ENCODE results near the gene PON3. TPM values are rescaled to one million over a fixed set of nuclear protein-coding genes. Genes with fewer than 3 reads are reported as not detected.
A peak's percentile ranks its signal among the peaks of the same experiment; 100 is the strongest.

The PON3 gene
- polyA plus RNA-seq, 2 of the 4 experiments (the other 2 are of a cell fraction), result 48.7 to 142 TPM

DNA sequence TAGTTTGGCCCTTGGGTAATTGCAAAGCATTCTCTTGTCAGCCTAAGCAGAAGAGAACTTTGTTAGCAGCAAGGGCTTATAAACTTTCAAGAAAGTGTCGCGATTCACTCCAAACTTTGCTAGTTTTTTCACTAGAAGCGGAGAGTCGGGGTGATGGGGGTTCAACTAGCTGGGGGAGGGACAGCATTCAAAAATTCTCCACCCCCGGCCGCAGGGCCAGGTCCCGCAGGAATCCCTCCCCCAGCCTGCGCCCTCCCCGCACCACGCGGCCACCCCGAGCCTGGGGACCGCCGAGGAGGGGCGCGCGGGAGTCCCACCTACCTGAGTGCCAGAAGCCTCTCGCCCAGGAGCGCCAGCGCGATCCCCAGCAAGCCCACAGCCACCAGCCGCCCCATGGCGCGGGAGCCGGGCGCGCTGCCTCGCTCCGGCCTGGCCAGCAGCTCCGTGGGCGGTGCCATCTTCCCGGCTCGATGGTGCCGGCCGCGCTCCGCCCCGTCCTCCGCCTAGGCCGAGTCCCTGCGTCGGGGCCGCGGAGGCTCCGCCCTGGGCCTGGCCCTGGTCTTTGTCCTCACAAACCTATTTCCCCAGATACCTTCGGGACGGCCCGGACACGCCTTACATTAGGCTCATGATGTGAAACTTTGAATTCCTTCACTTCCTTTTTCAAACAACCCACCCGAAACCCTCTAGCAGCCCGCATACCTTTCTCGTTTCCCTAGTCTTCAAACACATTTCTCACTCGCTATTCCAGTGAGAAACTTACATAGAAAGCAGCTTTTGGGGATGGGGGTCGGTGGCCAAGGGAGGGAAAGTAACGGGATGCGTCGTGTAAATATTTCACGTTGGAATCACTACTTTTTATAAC lies 38.6 kb upstream of the PON3 start, which contains the start of gene PON2 (continued):
- TF ChIP-seq, protein P1, sequence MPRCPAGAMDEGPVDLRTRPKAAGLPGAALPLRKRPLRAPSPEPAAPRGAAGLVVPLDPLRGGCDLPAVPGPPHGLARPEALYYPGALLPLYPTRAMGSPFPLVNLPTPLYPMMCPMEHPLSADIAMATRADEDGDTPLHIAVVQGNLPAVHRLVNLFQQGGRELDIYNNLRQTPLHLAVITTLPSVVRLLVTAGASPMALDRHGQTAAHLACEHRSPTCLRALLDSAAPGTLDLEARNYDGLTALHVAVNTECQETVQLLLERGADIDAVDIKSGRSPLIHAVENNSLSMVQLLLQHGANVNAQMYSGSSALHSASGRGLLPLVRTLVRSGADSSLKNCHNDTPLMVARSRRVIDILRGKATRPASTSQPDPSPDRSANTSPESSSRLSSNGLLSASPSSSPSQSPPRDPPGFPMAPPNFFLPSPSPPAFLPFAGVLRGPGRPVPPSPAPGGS (IDR thresholded peaks at IDR 0.05), result peak; percentile 79; the same call in 1 of the 3 replicates
- TF ChIP-seq PHF8 (IDR thresholded peaks at IDR 0.05; ENCODE audit: borderline replicate concordance, low read depth) (peak; percentile 86; the same call in 1 of the 2 replicates), HEYL (CRISPR knock-in tag; IDR thresholded peaks at IDR 0.05) (no peak)

DNA sequence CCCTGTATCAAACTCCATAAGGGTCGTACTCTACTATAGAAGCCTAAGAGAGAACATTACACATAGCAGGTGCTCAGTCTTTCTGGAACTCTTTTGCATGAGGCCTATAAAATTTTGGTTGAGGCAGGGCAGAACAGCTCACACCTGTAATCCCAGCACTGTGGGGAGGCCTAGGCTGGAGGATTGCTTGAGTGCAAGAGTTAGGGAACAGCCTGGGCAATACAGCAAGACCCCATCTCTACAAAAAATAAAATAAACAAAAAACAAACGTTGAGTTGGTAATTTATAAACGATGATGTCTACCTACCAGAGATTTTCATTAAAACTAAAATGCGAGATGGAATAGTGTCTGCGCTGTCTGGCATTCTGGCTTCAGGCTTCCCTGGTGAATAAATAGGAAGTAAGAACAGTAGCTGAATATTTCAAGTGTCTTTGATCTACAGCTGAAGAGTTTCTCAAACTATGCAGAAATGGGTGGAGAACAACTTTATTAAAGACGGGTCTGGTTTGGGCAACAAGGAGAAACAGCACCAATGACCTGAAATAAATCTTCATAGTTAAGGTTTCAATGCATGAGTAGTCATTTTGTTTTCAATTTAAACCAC lies 37.9 kb upstream of the PON3 start:
- ChIA-PET CTCF (interaction anchor here (0.9 to 3.5 kb wide), 7 partner anchors 9 to 256 kb away, joined by 3 to 32 read pairs (median 4); partner anchors contain the start of gene PON3), POLR2A (interaction anchor here (0.7 to 3.0 kb wide), 10 partner anchors 8 to 67 kb away, joined by 3 to 20 read pairs (median 5); partner anchors contain the start of gene PON3)
- Histone ChIP-seq H3K4me1 (peaks cover 78% of the 10 kb centered on the region), H3K4me2 (peak overlapping the region; percentile 90), H3K27ac (peak overlapping the region; percentile 96 to 98), H3K4me3 (peak overlapping the region; percentile 65), H3K9me3 (no peaks in the 10 kb centered on the region)
- WGBS (ENCODE audit: missing lambda C conversion rate), result 7% methylated on average over 6 of the region's 6 CpGs
- FAIRE-seq, result no peak
- no peak for ATAC-seq
- TF ChIP-seq, protein P2, sequence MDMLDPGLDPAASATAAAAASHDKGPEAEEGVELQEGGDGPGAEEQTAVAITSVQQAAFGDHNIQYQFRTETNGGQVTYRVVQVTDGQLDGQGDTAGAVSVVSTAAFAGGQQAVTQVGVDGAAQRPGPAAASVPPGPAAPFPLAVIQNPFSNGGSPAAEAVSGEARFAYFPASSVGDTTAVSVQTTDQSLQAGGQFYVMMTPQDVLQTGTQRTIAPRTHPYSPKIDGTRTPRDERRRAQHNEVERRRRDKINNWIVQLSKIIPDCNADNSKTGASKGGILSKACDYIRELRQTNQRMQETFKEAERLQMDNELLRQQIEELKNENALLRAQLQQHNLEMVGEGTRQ (IDR thresholded peaks at IDR 0.05), result no peak
- TF ChIP-seq SREBF2 (IDR thresholded peaks at IDR 0.05) (no peak), HOXA7 (CRISPR knock-in tag; IDR thresholded peaks at IDR 0.05) (no peak)
- no peak for DNase-seq (ENCODE audit: low read depth in 1 of 2, low spot score in 1 of 2)

DNA sequence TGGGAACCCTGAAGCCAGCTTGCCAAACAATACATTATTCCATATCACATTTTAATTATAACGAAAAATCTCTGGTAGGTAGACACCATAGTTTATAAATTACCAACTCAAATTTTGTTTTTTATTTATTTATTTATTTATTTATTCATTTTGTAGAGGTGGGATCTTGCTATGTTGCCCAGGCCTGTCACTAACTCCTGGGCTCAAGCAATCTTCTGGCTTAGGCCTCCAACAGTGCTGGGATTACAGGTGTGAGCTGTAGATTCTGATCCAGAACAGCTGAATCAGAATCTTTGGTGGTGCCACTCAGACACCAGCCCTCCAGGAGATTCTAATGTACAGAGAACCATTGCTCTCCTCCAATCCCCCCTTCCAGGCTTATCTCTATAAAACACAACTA lies 37.0 kb upstream of the PON3 start:
- CTCF ChIA-PET, result interaction anchor here (1.9 kb wide), 2 partner anchors 37 to 44 kb away, joined by 10 to 15 read pairs; partner anchors contain the start of gene PON3
- POLR2A ChIA-PET, result no interaction called here
- FAIRE-seq, result no peak
- peak overlapping the region; percentile 96 to 98 for H3K27ac ChIP-seq
- H3K4me2 ChIP-seq, result peak overlapping the region; percentile 90
- peak overlapping the region; percentile 65 for H3K4me3 ChIP-seq
- DNase-seq (ENCODE audit: low read depth in 1 of 2, low spot score in 1 of 2), result no peak
- no peaks in the 10 kb centered on the region for H3K9me3 ChIP-seq
- H3K4me1 ChIP-seq, result peaks cover 75% of the 10 kb centered on the region
- TF ChIP-seq, protein P3, sequence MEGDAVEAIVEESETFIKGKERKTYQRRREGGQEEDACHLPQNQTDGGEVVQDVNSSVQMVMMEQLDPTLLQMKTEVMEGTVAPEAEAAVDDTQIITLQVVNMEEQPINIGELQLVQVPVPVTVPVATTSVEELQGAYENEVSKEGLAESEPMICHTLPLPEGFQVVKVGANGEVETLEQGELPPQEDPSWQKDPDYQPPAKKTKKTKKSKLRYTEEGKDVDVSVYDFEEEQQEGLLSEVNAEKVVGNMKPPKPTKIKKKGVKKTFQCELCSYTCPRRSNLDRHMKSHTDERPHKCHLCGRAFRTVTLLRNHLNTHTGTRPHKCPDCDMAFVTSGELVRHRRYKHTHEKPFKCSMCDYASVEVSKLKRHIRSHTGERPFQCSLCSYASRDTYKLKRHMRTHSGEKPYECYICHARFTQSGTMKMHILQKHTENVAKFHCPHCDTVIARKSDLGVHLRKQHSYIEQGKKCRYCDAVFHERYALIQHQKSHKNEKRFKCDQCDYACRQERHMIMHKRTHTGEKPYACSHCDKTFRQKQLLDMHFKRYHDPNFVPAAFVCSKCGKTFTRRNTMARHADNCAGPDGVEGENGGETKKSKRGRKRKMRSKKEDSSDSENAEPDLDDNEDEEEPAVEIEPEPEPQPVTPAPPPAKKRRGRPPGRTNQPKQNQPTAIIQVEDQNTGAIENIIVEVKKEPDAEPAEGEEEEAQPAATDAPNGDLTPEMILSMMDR (IDR thresholded peaks at IDR 0.05), result no peak
- TF ChIP-seq HDAC2 (IDR thresholded peaks at IDR 0.05), result peak; percentile 41; the same call in 1 of the 2 replicates
- 53% methylated on average over 1 of the region's 1 CpG for WGBS (ENCODE audit: missing lambda C conversion rate)
- ATAC-seq, result no peak

DNA sequence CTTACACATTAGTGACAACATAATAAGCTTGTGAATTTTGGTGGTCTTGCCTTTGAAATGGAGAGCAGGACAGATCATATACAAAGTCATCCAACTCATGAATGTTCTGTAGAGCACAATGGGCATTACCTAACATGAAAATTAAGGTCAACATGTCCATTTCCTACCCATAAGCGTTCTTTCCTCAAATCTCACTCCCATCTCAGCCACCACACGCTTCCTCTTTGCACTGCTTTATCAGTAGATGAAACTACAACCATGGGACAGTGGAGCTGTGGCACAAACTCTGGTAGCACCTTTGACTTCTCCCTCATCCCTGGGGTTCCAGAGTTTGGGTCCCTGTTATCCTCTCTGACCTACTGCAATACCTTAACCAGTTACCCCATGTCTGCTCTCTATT lies 36.4 kb upstream of the PON3 start:
- Histone ChIP-seq H3K4me1 (peaks cover 75% of the 10 kb centered on the region), H3K9me3 (no peaks in the 10 kb centered on the region), H3K27ac (peak overlapping the region; percentile 96 to 98), H3K4me2 (peak overlapping the region; percentile 90), H3K4me3 (peak overlapping the region; percentile 65)
- CTCF ChIA-PET, result interaction anchor here (1.9 kb wide), 2 partner anchors 37 to 45 kb away, joined by 10 to 15 read pairs; partner anchors contain the start of gene PON3
- POLR2A ChIA-PET, result interaction anchor here (1.2 kb wide), 1 partner anchor 9 kb away, joined by 4 read pairs; no protein-coding TSS in a partner anchor
- no peak for FAIRE-seq
- WGBS (ENCODE audit: missing lambda C conversion rate), result 62% methylated on average over 2 of the region's 2 CpGs
- DNase-seq (ENCODE audit: low read depth in 1 of 2, low spot score in 1 of 2), result no peak
- no peak for ATAC-seq
- TF ChIP-seq HOXB13 (CRISPR knock-in tag; IDR thresholded peaks at IDR 0.05; ENCODE audit: low read depth) (0 out of 2 replicates have a peak, but pooled peaks have one; percentile 27), HOXA7 (CRISPR knock-in tag; IDR thresholded peaks at IDR 0.05) (no peak)

All from A549 (cell line).